ENCODE data around the gene PARP9. TPM values are rescaled to one million over a fixed set of nuclear protein-coding genes. Genes with fewer than 3 reads are reported as not detected.

PARP9 gene
- total RNA-seq, 1 donor from 2014 or later: 11.1 TPM

DNA sequence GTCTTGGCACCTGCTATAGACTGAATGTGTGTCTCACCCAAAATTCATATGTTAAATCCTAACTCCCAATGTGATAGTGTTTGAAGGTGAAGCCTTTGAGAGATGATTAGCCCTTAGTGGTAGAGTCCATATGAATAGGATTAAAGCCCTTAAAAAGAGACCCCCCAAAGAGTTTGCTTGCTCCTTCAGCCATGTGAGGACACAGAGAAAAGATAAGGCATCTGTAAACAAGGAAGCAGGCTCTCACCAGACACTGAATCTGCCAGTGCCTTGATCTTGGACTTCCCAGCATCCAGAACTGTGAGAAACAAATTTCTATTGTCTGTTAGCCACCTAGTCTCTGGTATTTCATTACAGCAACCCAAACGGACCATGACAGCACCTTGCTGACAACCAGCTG is 65.9 kb downstream of the PARP9 start:
- Mint-ChIP-seq H3K27me3 (no peaks in the 10 kb centered on the region), H3K4me3 (no peak overlapping the region), H3K9me3 (no peaks in the 10 kb centered on the region), H3K27ac (no peak overlapping the region), H3K4me1 (ENCODE audit: unreplicated experiment) (no peaks in the 10 kb centered on the region), H3K36me3 (peaks cover 15% of the 10 kb centered on the region)
- DNase-seq (ENCODE audit: extremely low spot score, unreplicated experiment): no peak
- TF ChIP-seq, protein P1, sequence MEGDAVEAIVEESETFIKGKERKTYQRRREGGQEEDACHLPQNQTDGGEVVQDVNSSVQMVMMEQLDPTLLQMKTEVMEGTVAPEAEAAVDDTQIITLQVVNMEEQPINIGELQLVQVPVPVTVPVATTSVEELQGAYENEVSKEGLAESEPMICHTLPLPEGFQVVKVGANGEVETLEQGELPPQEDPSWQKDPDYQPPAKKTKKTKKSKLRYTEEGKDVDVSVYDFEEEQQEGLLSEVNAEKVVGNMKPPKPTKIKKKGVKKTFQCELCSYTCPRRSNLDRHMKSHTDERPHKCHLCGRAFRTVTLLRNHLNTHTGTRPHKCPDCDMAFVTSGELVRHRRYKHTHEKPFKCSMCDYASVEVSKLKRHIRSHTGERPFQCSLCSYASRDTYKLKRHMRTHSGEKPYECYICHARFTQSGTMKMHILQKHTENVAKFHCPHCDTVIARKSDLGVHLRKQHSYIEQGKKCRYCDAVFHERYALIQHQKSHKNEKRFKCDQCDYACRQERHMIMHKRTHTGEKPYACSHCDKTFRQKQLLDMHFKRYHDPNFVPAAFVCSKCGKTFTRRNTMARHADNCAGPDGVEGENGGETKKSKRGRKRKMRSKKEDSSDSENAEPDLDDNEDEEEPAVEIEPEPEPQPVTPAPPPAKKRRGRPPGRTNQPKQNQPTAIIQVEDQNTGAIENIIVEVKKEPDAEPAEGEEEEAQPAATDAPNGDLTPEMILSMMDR (conservative IDR thresholded peaks at IDR 0.05): no peak

DNA sequence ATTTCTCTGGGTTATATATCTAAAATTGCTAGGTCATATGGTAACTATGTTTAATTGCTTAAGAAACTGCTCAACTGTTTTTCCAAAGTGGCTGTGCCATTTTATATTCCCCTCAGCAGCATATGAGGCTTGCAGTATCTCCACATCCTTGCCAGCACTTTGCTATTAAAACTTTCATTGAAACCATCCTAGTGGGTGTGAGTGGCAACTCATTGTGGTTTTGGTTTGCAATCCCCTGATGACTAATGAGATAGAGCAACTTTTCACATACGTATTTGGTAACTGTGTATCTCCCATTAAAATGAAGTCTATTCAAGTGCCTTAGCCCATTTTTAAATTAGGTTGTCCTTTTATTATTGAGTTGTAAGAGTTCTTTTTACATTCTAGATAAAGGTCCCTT is 66.7 kb downstream of the PARP9 start:
- no peak overlapping the region for H3K4me3 Mint-ChIP-seq
- TF ChIP-seq, protein P1 (conservative IDR thresholded peaks at IDR 0.05): no peak
- no peak for DNase-seq (ENCODE audit: extremely low spot score, unreplicated experiment)
- H3K27me3 Mint-ChIP-seq: no peaks in the 10 kb centered on the region
- H3K27ac Mint-ChIP-seq: peak overlapping the region; percentile 25
- H3K4me1 Mint-ChIP-seq (ENCODE audit: unreplicated experiment): no peaks in the 10 kb centered on the region
- H3K9me3 Mint-ChIP-seq: no peaks in the 10 kb centered on the region
- peaks cover 19% of the 10 kb centered on the region for H3K36me3 Mint-ChIP-seq

DNA sequence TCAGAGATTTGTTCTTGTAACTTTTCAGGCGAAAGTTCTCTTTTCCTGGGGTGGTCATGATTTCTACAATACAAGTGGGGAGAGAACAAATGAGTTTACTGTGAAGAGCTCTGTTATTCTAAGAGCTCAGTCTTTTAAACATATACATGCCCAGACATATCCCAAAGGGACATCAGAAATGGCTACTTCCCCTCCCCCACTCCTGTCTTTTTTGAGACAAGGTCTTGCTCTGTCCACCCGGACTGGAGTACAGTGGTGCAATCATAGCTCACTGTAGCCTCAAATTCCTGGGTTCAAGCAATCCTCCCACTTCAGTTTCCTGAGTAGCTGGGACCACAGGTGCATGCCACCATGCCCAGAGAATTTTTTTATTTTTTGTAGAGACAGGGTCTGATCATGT is 67.6 kb downstream of the PARP9 start:
- peaks cover 23% of the 10 kb centered on the region for H3K36me3 Mint-ChIP-seq
- no peak for DNase-seq (ENCODE audit: extremely low spot score, unreplicated experiment)
- H3K4me3 Mint-ChIP-seq: peak overlapping the region; percentile 77
- H3K9me3 Mint-ChIP-seq: no peaks in the 10 kb centered on the region
- no peaks in the 10 kb centered on the region for H3K4me1 Mint-ChIP-seq (ENCODE audit: unreplicated experiment)
- TF ChIP-seq, protein P1 (conservative IDR thresholded peaks at IDR 0.05): no peak
- no peaks in the 10 kb centered on the region for H3K27me3 Mint-ChIP-seq
- H3K27ac Mint-ChIP-seq: peak overlapping the region; percentile 68

DNA sequence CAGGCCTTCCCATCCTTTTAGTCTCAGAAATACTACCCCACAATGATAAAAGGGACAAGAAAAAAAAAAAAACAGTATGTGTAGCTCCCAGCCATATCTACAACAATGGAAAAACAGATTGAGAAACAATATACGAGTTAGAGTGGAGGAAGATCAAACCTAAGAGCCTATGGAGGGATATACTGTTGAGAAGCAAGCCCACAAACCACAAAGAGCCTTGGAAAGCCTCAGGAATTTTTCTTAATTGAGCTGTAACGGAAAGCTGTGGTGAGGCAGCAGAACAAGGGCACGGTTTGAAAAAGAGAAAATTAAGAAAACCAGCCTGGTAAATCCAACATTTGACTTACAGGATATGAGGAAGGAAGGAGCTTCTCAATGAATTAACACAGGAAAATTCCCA is 70.8 kb downstream of the PARP9 start:
- H3K36me3 Mint-ChIP-seq: peaks cover 38% of the 10 kb centered on the region
- H3K27me3 Mint-ChIP-seq: no peaks in the 10 kb centered on the region
- H3K9me3 Mint-ChIP-seq: no peaks in the 10 kb centered on the region
- H3K27ac Mint-ChIP-seq: no peak overlapping the region
- no peak overlapping the region for H3K4me3 Mint-ChIP-seq
- no peak for DNase-seq (ENCODE audit: extremely low spot score, unreplicated experiment)
- TF ChIP-seq, protein P1 (conservative IDR thresholded peaks at IDR 0.05): no peak
- H3K4me1 Mint-ChIP-seq (ENCODE audit: unreplicated experiment): no peaks in the 10 kb centered on the region

DNA sequence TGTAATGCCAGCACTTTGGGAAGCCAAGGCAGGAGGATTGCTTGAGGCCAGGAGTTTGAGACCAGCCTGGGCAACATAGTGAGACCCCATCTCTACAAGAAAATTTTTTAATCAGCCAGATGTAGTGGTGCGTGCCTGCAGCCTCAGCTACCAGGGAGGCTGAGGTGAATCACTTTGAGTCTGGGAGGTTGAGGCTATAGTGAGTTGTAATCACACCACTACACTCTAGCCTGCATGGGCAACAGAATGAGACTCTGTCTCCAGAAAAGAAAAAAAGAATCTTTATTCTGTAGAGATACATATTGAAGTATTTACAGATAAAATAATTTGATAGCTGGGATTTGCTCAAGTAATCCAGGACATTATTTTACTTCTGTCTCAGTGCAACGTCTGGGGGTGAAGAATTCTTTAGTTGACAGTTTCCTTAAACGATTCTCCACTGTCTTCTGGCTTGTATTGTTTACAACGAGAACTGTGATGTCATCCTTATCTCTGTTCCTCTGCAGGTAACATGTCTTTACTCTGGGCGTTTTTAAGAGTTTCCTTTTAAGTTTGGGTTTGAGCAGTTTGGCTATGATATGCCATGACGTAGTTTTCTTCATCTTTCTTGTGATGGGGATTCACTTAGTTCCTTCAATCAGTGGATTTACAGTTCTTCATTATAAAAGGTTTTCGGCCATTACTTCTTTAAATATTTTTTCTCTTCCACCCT is 75.7 kb downstream of the PARP9 start:
- no peak for DNase-seq (ENCODE audit: extremely low spot score, unreplicated experiment)
- TF ChIP-seq, protein P1 (conservative IDR thresholded peaks at IDR 0.05): no peak
- Mint-ChIP-seq H3K27me3 (no peaks in the 10 kb centered on the region), H3K27ac (no peak overlapping the region), H3K36me3 (peaks cover 40% of the 10 kb centered on the region), H3K4me3 (no peak overlapping the region), H3K9me3 (no peaks in the 10 kb centered on the region), H3K4me1 (ENCODE audit: unreplicated experiment) (no peaks in the 10 kb centered on the region)
